B cell (primary cell): ENCODE measurements around the gene GREM1. TPM values are rescaled to one million over a fixed set of nuclear protein-coding genes. Genes with fewer than 3 reads are reported as not detected.

Experiments
- ATAC-seq: fragments of 200-7000 bp; cut with Tn5 transposase; one replicate; pipeline ENCODE4 v1.10.0; 2021; ENCODE audit warnings: low read depth, mild to moderate bottlenecking, moderate number of reproducible peaks, moderate library complexity
- CTCF ChIA-PET: fragments of 350-600 bp; sonication (Branson Sonifier 250); formaldehyde crosslinking; loops from one replicate; lab custom pipeline; 2021; ENCODE audit warnings: antibody characterized with exemption, inconsistent platforms; lab: Charles Lee
- POLR2A ChIA-PET: fragments of 350-600 bp; sonication (Branson Sonifier 250); formaldehyde crosslinking; loops from one replicate; lab custom pipeline; 2021; ENCODE audit warnings: antibody characterized with exemption; lab: Charles Lee
- DNase-seq: peaks from one replicate; pipeline ENCODE4 v3.0.0; 2013
- H2AFZ ChIP-seq: 2 replicates; pipeline ENCODE4 v1.6.1; 2012; ENCODE audit warnings: mild to moderate bottlenecking, low read depth, low read length; ENCODE audit not compliant: insufficient read depth, poor library complexity, severe bottlenecking
- H3K27ac ChIP-seq, 2 donors: 1 replicate in 1 of 2; 2 replicates in 1 of 2; pipeline ENCODE4 v1.5.1; 2012 to 2013; ENCODE audit warnings: low read length in 2 of 2, mild to moderate bottlenecking in 2 of 2, moderate library complexity in 1 of 2
- H3K27me3 ChIP-seq, 4 experiments: fragments of 200-600 bp in 1 of 4; sonication (generic) in 1 of 4; replicated peaks in 1 of 4; 1 replicate in 2 of 4; 2 replicates in 2 of 4; pipeline versions ENCODE4 v1.6.1 to v1.7.0; 2013 to 2016; ENCODE audit warnings: low read length in 3 of 4, mild to moderate bottlenecking in 2 of 4, mixed read lengths in 1 of 4, moderate library complexity in 1 of 4; ENCODE audit not compliant: insufficient read depth in 4 of 4, control insufficient read depth in 3 of 4; ENCODE audit errors: control extremely low read depth in 1 of 4
- H3K36me3 ChIP-seq, 2 experiments: replicated peaks in 1 of 2; 1 replicate in 1 of 2; 2 replicates in 1 of 2; pipeline versions ENCODE4 v1.6.1 to v1.7.1; 2013; ENCODE audit warnings: low read length in 1 of 2; ENCODE audit not compliant: insufficient read depth in 2 of 2, control insufficient read depth in 1 of 2; ENCODE audit errors: control extremely low read depth in 1 of 2, extremely low read depth in 1 of 2
- H3K4me1 ChIP-seq, 2 donors: fragments of 200-600 bp in 1 of 2; sonication (generic) in 1 of 2; 1 replicate in 1 of 2; 2 replicates in 1 of 2; pipeline versions ENCODE4 v1.5.1 to v1.6.1; 2013 to 2017; ENCODE audit warnings: low read length in 2 of 2; ENCODE audit not compliant: control insufficient read depth in 2 of 2, insufficient read depth in 2 of 2
- H3K4me2 ChIP-seq: replicated peaks from 2 replicates; pipeline ENCODE3; 2012; ENCODE audit warnings: mild to moderate bottlenecking, low read depth, low read length; ENCODE audit not compliant: poor library complexity, severe bottlenecking
- H3K4me3 ChIP-seq, 5 experiments: fragments of 200-600 bp in 1 of 5; sonication (generic) in 1 of 5; 1 replicate in 3 of 5; 2 replicates in 2 of 5; pipeline versions ENCODE4 v1.5.1 to v1.7.0; 2011 to 2016; ENCODE audit warnings: low read length in 4 of 5, mild to moderate bottlenecking in 4 of 5, low read depth in 2 of 5, control low read depth in 1 of 5, moderate library complexity in 1 of 5; ENCODE audit not compliant: insufficient read depth in 1 of 5; ENCODE audit errors: control extremely low read depth in 1 of 5, extremely low read depth in 1 of 5
- H3K79me2 ChIP-seq: fragments of 200-600 bp; sonication (generic); one replicate; pipeline ENCODE4 v1.6.0; 2016; ENCODE audit warnings: low read length; ENCODE audit not compliant: control insufficient read depth, insufficient read depth
- H3K9ac ChIP-seq: fragments of 200-600 bp; sonication (generic); 2 replicates; pipeline ENCODE4 v1.6.1; 2017; ENCODE audit warnings: mild to moderate bottlenecking, low read length, moderate library complexity
- H3K9me3 ChIP-seq, 3 donors: one replicate each; pipeline versions ENCODE4 v1.6.1 to v1.7.1; 2013; ENCODE audit warnings: low read length in 2 of 3; ENCODE audit not compliant: control insufficient read depth in 2 of 3, insufficient read depth in 1 of 3; ENCODE audit errors: control extremely low read depth in 1 of 3
- H4K20me1 ChIP-seq: 2 replicates; pipeline ENCODE4 v1.6.0; 2012; ENCODE audit warnings: mild to moderate bottlenecking, low read length; ENCODE audit not compliant: insufficient read depth, control insufficient read depth, poor library complexity, severe bottlenecking
- H3K27ac Mint-ChIP-seq: one replicate; pipeline ENCODE4 v1.8.0; 2021; ENCODE audit warnings: mixed read lengths
- H3K27me3 Mint-ChIP-seq: one replicate; pipeline ENCODE4 v1.8.0; 2021; ENCODE audit warnings: mixed read lengths
- H3K4me1 Mint-ChIP-seq: one replicate; pipeline ENCODE4 v1.8.0; 2021; ENCODE audit warnings: mixed read lengths
- H3K4me3 Mint-ChIP-seq: one replicate; pipeline ENCODE4 v1.8.0; 2021; ENCODE audit warnings: mixed read lengths
- H3K9me3 Mint-ChIP-seq: one replicate; pipeline ENCODE4 v1.8.0; 2022; ENCODE audit warnings: mixed read lengths; ENCODE audit not compliant: insufficient read depth
- CTCF ChIP-seq: fragments of 200-600 bp; IDR thresholded peaks from one replicate; pipeline ENCODE4 v1.8.0; 2022; ENCODE audit warnings: antibody characterized with exemption, mild to moderate bottlenecking
- EZH2 ChIP-seq: IDR thresholded peaks from 2 replicates; pipeline ENCODE4 v1.6.1; 2012; ENCODE audit warnings: borderline replicate concordance, low read depth, mild to moderate bottlenecking, moderate library complexity, low read length; ENCODE audit not compliant: insufficient read depth, poor library complexity, severe bottlenecking
- WGBS: methylation state at CpG from one replicate; pipeline ENCODE4 v1.1.5; 2013; ENCODE audit warnings: missing lambda C conversion rate; ENCODE audit not compliant: insufficient coverage; 5-methylcytosine and 5-hydroxymethylcytosine counted together
- intact Hi-C: fragments of 100-400 bp; cut with micrococcal nuclease; formaldehyde crosslinking; loops from one replicate; pipeline ENCODE4 v1.10.0; 2022
- polyA plus RNA-seq: library from polyadenylated mRNA; depleted of rRNA; stranded (reverse); fragments of >200 nt; gene quantifications from 2 replicates; pipeline ENCODE4 v1.2.3, GENCODE V29; 2012
- total RNA-seq, 2 donors: library from RNA; stranded (reverse); fragments of 120-200 nt in 1 of 2; gene quantifications; 1 replicate in 1 of 2; 2 replicates in 1 of 2; pipeline versions ENCODE4 v1.2.3 to v1.2.4, GENCODE V29; 2013 to 2022

Gene GREM1
- total and polyA plus RNA-seq, 2 donors (not counting 1 experiment from before 2014, with no cell fraction given): not detected

DNA sequence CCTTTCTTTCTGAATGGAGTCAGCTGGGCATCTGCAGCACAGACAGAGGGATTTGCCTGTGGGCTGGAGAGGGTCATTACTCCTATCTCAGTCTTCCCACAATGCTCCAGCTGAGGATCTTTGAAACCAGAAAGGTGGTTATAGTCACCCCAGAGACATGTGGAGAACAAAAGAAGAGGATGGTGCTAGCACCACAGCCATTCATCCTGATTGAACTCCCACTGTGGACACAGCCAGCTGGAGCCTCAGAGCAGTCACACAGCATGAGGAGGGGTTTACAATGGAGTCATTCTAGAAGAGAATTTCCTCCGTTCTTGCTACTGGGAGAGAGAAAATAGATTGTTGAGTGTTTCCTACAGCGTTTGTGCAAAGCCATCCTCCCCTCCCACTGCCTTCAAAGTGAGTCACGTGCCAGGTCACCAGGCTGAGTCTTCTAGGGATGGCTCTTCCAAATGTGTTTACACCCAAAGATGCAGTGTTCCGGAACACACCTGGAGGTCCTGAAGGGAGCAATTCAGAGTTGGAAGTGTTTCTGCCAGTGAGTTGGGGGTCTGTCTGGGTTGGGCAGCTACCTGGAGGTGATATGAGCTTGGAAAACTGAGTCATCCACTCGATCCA is 18.9 kb upstream of the GREM1 start:
- no peaks in the 10 kb centered on the region for H3K9me3 ChIP-seq
- H3K4me1 ChIP-seq: no peaks in the 10 kb centered on the region
- TF ChIP-seq CTCF: no peak
- no peak for TF ChIP-seq EZH2
- ATAC-seq (no peak), DNase-seq (no peak)
- no peak overlapping the region for H2AFZ ChIP-seq
- no peak overlapping the region for H3K4me3 ChIP-seq
- POLR2A ChIA-PET: no interaction called here
- no peaks in the 10 kb centered on the region for H3K4me1 Mint-ChIP-seq
- no peaks in the 10 kb centered on the region for H3K79me2 ChIP-seq
- intact Hi-C loops: no loop called here
- no peak overlapping the region for H3K9ac ChIP-seq
- H4K20me1 ChIP-seq: no peaks in the 10 kb centered on the region
- WGBS: 94% methylated on average over 3 of the region's 5 CpGs
- peaks cover 20% of the 10 kb centered on the region for H3K27me3 Mint-ChIP-seq
- no peak overlapping the region for H3K4me2 ChIP-seq
- no peaks in the 10 kb centered on the region for H3K36me3 ChIP-seq
- no peak overlapping the region for H3K4me3 Mint-ChIP-seq
- H3K9me3 Mint-ChIP-seq: no peaks in the 10 kb centered on the region
- H3K27me3 ChIP-seq: peaks cover 0 to 2% (median 0%) of the 10 kb centered on the region in 4 experiments
- CTCF ChIA-PET: no interaction called here
- H3K27ac ChIP-seq: no peak overlapping the region
- H3K27ac Mint-ChIP-seq: no peak overlapping the region

- Histone ChIP-seq H3K4me3 (no peak overlapping the region), H2AFZ (no peak overlapping the region), H3K9me3 (no peaks in the 10 kb centered on the region), H3K4me2 (no peak overlapping the region), H3K27me3 (peaks cover 0 to 4% (median 1%) of the 10 kb centered on the region in 4 experiments), H3K27ac (no peak overlapping the region), H3K9ac (no peak overlapping the region), H3K4me1 (no peaks in the 10 kb centered on the region), H4K20me1 (no peaks in the 10 kb centered on the region), H3K36me3 (no peaks in the 10 kb centered on the region), H3K79me2 (no peaks in the 10 kb centered on the region)
- ChIA-PET CTCF (no interaction called here), POLR2A (no interaction called here)
- WGBS: 86% methylated on average over 8 of the region's 14 CpGs
- TF ChIP-seq CTCF (no peak), EZH2 (no peak)
- no peak for ATAC-seq
- no peaks in the 10 kb centered on the region for H3K4me1 Mint-ChIP-seq
- no peak for DNase-seq
- intact Hi-C loops: no loop called here
- no peak overlapping the region for H3K27ac Mint-ChIP-seq
- peaks cover 33% of the 10 kb centered on the region for H3K27me3 Mint-ChIP-seq
- no peak overlapping the region for H3K4me3 Mint-ChIP-seq
- no peaks in the 10 kb centered on the region for H3K9me3 Mint-ChIP-seq
Measured at GRCh38 chr15:32700501-32701150, 17.2 kb upstream of the GREM1 start.
